GM23338 (cell line): Measurements from ENCODE around the gene CTNNA2. TPM values are rescaled to one million over a fixed set of nuclear protein-coding genes. Genes with fewer than 3 reads are reported as not detected.

ENCODE experiments used
- ATAC-seq: fragments of 200-7000 bp; cut with Tn5 transposase; 3 replicates; pipeline ENCODE4 v1.9.1; 2020
- DNase-seq: peaks from one replicate; pipeline ENCODE4 v3.0.0-alpha.2; 2015; ENCODE audit warnings: low spot score
- H2AFZ ChIP-seq: fragments of 200-600 bp; sonication (generic); 2 replicates; pipeline ENCODE4 v1.8.0; 2016; ENCODE audit warnings: antibody characterized with exemption, mild to moderate bottlenecking, moderate library complexity
- H3F3A ChIP-seq: fragments of 200-600 bp; sonication (generic); replicated peaks from 2 replicates; pipeline ENCODE4 v1.8.0; 2017; ENCODE audit warnings: antibody characterized with exemption, mixed run types, low read depth
- H3K27ac ChIP-seq: fragments of 200-600 bp; sonication (generic); 2 replicates; pipeline ENCODE4 v1.6.1; 2016; ENCODE audit warnings: low read depth
- H3K27me3 ChIP-seq: fragments of 200-600 bp; sonication (generic); 2 replicates; pipeline ENCODE4 v1.8.0; 2016; ENCODE audit warnings: mild to moderate bottlenecking, mixed run types, moderate library complexity; ENCODE audit not compliant: insufficient read depth
- H3K36me3 ChIP-seq: fragments of 200-600 bp; sonication (generic); 2 replicates; pipeline ENCODE4 v1.8.0; 2016; ENCODE audit warnings: mild to moderate bottlenecking; ENCODE audit not compliant: insufficient read depth
- H3K4me1 ChIP-seq: fragments of 200-600 bp; sonication (generic); 2 replicates; pipeline ENCODE4 v1.8.0; 2016; ENCODE audit warnings: mild to moderate bottlenecking, moderate library complexity; ENCODE audit not compliant: insufficient read depth
- H3K4me2 ChIP-seq: fragments of 200-600 bp; sonication (generic); 2 replicates; pipeline ENCODE4 v1.7.1; 2017; ENCODE audit warnings: mixed run types
- H3K4me3 ChIP-seq: fragments of 200-600 bp; sonication (generic); 2 replicates; pipeline ENCODE4 v1.6.1; 2016; ENCODE audit warnings: mixed run types
- H3K79me2 ChIP-seq: fragments of 200-600 bp; sonication (generic); replicated peaks from 2 replicates; pipeline ENCODE4 v1.8.0; 2017; ENCODE audit warnings: mild to moderate bottlenecking; ENCODE audit not compliant: insufficient read depth
- H3K9me2 ChIP-seq: fragments of 200-600 bp; sonication (generic); 2 replicates; pipeline ENCODE4 v1.8.0; 2017; ENCODE audit not compliant: insufficient read depth
- H4K20me1 ChIP-seq: fragments of 200-600 bp; sonication (generic); replicated peaks from 2 replicates; pipeline ENCODE4 v1.8.0; 2017; ENCODE audit warnings: mild to moderate bottlenecking; ENCODE audit not compliant: insufficient read depth
- H3K27ac Mint-ChIP-seq: 2 replicates; pipeline ENCODE4 v1.8.0; 2020; ENCODE audit warnings: inconsistent platforms, mild to moderate bottlenecking, moderate library complexity, mixed read lengths
- H3K27me3 Mint-ChIP-seq: 3 replicates; pipeline ENCODE4 v1.8.0; 2022; ENCODE audit warnings: low read depth, mild to moderate bottlenecking, moderate library complexity, mixed read lengths, inconsistent platforms; ENCODE audit not compliant: insufficient read depth, poor library complexity
- H3K36me3 Mint-ChIP-seq: 3 replicates; pipeline ENCODE4 v1.8.0; 2021; ENCODE audit warnings: low read depth, mild to moderate bottlenecking, inconsistent platforms, moderate library complexity, mixed read lengths
- H3K4me1 Mint-ChIP-seq: 3 replicates; pipeline ENCODE4 v1.8.0; 2020; ENCODE audit warnings: mild to moderate bottlenecking, inconsistent platforms, mixed read lengths
- H3K4me3 Mint-ChIP-seq: 3 replicates; pipeline ENCODE4 v1.8.0; 2021; ENCODE audit warnings: moderate library complexity, mild to moderate bottlenecking, inconsistent platforms, mixed read lengths
- H3K9me3 Mint-ChIP-seq: 3 replicates; pipeline ENCODE4 v1.8.0; 2020; ENCODE audit warnings: moderate library complexity, mild to moderate bottlenecking, inconsistent platforms, mixed read lengths
- CREB1 ChIP-seq: fragments of 250-450 bp; sonication (Bioruptor Pico); IDR thresholded peaks from 2 replicates; pipeline ENCODE4 v1.5.0; 2020; ENCODE audit warnings: low read depth, mild to moderate bottlenecking, moderate library complexity
- EZH2 ChIP-seq: fragments of 200-600 bp; sonication (generic); IDR thresholded peaks from one replicate; pipeline ENCODE4 v1.8.0; 2017; ENCODE audit warnings: antibody characterized with exemption, mild to moderate bottlenecking, low read depth; ENCODE audit not compliant: unreplicated experiment
- EZH2phosphoT487 ChIP-seq: fragments of 200-600 bp; sonication (generic); IDR thresholded peaks from one replicate; pipeline ENCODE4 v1.8.1; 2018; ENCODE audit warnings: antibody characterized with exemption; ENCODE audit not compliant: unreplicated experiment
- JUNB ChIP-seq: IDR thresholded peaks from one replicate; pipeline ENCODE4 v1.6.1; 2016; ENCODE audit warnings: antibody characterized with exemption; ENCODE audit not compliant: unreplicated experiment
- STAT1 ChIP-seq: IDR thresholded peaks from one replicate; pipeline ENCODE4 v1.6.1; 2016; ENCODE audit warnings: antibody characterized with exemption; ENCODE audit not compliant: unreplicated experiment
- ZNF114 ChIP-seq: fragments of 250-450 bp; sonication (Bioruptor Pico); IDR thresholded peaks from 2 replicates; pipeline ENCODE4 v1.5.0; 2020; ENCODE audit warnings: mild to moderate bottlenecking, moderate library complexity
- polyA plus RNA-seq: library from polyadenylated mRNA; unstranded; fragments of >200 nt; fragmentation: Nextera tagmentation; extraction: Ambion mirVana; gene quantifications from 2 replicates; pipeline ENCODE4 v1.2.1, GENCODE V29; 2016
- total RNA-seq: library from RNA; depleted of rRNA; stranded (reverse); fragments of >200 nt; shearing (Covaris generic); gene quantifications from 2 replicates; pipeline ENCODE4 v1.2.3, GENCODE V29; 2014
- TF ChIP-seq, protein P1 (sequence below), 2 experiments: fragments of 200-600 bp in 1 of 2; sonication (generic) in 1 of 2; conservative IDR thresholded peaks; 2 replicates each; pipeline versions ENCODE4 v1.5.1 to v1.6.1; 2016 to 2017; ENCODE audit warnings: antibody characterized with exemption in 2 of 2, low read depth in 2 of 2, mild to moderate bottlenecking in 2 of 2, moderate library complexity in 1 of 2
- TF ChIP-seq, protein P2 (sequence below): IDR thresholded peaks from one replicate; pipeline ENCODE4 v1.6.1; 2018; ENCODE audit warnings: antibody characterized with exemption; ENCODE audit not compliant: unreplicated experiment
- TF ChIP-seq, protein P3 (sequence below): IDR thresholded peaks from 2 replicates; pipeline ENCODE4 v1.6.1; 2016; ENCODE audit warnings: antibody characterized with exemption

Gene CTNNA2
- total and polyA plus RNA-seq, 2 experiments from 2014 or later: 6.4 to 15.6 TPM

DNA sequence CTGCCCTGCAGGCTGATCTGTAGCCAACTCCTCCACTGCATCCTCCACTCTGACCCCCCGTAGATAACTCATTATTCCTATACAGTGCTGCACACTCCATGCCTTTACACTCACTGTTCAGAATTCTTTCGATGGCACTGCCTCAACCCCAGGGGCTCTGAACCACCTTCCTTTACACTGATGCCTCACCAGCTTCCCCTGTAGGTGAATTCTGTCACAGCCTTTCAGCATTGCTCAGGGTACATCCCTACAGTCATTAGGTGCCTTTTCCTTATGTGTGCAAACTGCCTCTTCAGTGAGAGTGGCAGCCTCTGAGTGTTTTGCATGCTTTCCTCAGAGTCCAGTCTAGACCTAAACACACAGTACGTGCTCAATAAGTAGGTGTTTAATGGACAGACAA, 472.3 kb downstream of the CTNNA2 start:
- H3K27me3 ChIP-seq: no peaks in the 10 kb centered on the region
- H3K4me2 ChIP-seq: no peak overlapping the region
- H3K9me2 ChIP-seq: no peaks in the 10 kb centered on the region
- no peaks in the 10 kb centered on the region for H3F3A ChIP-seq
- no peaks in the 10 kb centered on the region for H3K36me3 Mint-ChIP-seq
- H4K20me1 ChIP-seq: no peaks in the 10 kb centered on the region
- no peak overlapping the region for H3K4me3 ChIP-seq
- H3K27ac Mint-ChIP-seq: no peak overlapping the region
- H3K9me3 Mint-ChIP-seq: no peaks in the 10 kb centered on the region
- TF ChIP-seq, protein P1, sequence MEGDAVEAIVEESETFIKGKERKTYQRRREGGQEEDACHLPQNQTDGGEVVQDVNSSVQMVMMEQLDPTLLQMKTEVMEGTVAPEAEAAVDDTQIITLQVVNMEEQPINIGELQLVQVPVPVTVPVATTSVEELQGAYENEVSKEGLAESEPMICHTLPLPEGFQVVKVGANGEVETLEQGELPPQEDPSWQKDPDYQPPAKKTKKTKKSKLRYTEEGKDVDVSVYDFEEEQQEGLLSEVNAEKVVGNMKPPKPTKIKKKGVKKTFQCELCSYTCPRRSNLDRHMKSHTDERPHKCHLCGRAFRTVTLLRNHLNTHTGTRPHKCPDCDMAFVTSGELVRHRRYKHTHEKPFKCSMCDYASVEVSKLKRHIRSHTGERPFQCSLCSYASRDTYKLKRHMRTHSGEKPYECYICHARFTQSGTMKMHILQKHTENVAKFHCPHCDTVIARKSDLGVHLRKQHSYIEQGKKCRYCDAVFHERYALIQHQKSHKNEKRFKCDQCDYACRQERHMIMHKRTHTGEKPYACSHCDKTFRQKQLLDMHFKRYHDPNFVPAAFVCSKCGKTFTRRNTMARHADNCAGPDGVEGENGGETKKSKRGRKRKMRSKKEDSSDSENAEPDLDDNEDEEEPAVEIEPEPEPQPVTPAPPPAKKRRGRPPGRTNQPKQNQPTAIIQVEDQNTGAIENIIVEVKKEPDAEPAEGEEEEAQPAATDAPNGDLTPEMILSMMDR (conservative IDR thresholded peaks at IDR 0.05; ENCODE audit: low read depth in 2 of 2): peak; percentile 17 to 45; a peak in 3 of 4 replicates
- TF ChIP-seq, protein P2, sequence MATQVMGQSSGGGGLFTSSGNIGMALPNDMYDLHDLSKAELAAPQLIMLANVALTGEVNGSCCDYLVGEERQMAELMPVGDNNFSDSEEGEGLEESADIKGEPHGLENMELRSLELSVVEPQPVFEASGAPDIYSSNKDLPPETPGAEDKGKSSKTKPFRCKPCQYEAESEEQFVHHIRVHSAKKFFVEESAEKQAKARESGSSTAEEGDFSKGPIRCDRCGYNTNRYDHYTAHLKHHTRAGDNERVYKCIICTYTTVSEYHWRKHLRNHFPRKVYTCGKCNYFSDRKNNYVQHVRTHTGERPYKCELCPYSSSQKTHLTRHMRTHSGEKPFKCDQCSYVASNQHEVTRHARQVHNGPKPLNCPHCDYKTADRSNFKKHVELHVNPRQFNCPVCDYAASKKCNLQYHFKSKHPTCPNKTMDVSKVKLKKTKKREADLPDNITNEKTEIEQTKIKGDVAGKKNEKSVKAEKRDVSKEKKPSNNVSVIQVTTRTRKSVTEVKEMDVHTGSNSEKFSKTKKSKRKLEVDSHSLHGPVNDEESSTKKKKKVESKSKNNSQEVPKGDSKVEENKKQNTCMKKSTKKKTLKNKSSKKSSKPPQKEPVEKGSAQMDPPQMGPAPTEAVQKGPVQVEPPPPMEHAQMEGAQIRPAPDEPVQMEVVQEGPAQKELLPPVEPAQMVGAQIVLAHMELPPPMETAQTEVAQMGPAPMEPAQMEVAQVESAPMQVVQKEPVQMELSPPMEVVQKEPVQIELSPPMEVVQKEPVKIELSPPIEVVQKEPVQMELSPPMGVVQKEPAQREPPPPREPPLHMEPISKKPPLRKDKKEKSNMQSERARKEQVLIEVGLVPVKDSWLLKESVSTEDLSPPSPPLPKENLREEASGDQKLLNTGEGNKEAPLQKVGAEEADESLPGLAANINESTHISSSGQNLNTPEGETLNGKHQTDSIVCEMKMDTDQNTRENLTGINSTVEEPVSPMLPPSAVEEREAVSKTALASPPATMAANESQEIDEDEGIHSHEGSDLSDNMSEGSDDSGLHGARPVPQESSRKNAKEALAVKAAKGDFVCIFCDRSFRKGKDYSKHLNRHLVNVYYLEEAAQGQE: no peak
- peaks cover 5% of the 10 kb centered on the region for H3K27me3 Mint-ChIP-seq
- no peak overlapping the region for H3K27ac ChIP-seq
- DNase-seq (peak; percentile 26), ATAC-seq (peak; percentile 60)
- H3K36me3 ChIP-seq: no peaks in the 10 kb centered on the region
- peaks cover 12% of the 10 kb centered on the region for H3K4me1 ChIP-seq
- H2AFZ ChIP-seq: no peak overlapping the region
- no peaks in the 10 kb centered on the region for H3K79me2 ChIP-seq
- no peak overlapping the region for H3K4me3 Mint-ChIP-seq
- peaks cover 9% of the 10 kb centered on the region; the same call in 2 of the 3 replicates for H3K4me1 Mint-ChIP-seq

DNA sequence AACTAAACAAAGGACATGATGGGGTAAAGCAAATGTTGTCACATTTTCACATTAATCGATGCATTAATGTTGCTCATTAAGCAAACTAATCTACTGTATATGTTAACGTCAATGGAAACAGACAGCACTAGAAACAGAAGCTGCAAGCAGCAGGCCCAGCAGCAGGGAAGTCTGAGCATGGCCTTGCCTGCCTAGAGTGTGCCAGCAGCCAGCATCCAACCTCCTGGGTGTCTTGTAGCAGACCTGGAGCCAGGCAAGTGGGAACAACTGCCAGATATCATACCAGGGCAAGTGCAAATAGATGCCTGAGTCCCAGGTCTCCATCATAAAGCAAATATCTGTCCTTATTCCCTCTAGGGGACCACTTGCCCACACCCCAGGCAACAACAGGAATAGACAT, 472.7 kb downstream of the CTNNA2 start:
- no peak overlapping the region for H3K4me3 Mint-ChIP-seq
- no peaks in the 10 kb centered on the region for H3K9me3 Mint-ChIP-seq
- H3K4me1 Mint-ChIP-seq: peaks cover 9% of the 10 kb centered on the region; the same call in 2 of the 3 replicates
- no peak overlapping the region for H2AFZ ChIP-seq
- H3K27me3 Mint-ChIP-seq: peaks cover 5% of the 10 kb centered on the region
- H3K27ac ChIP-seq: no peak overlapping the region
- no peaks in the 10 kb centered on the region for H3K9me2 ChIP-seq
- H4K20me1 ChIP-seq: no peaks in the 10 kb centered on the region
- H3K27me3 ChIP-seq: no peaks in the 10 kb centered on the region
- ATAC-seq (no peak), DNase-seq (no peak)
- H3K27ac Mint-ChIP-seq: no peak overlapping the region
- H3K4me3 ChIP-seq: no peak overlapping the region
- H3K36me3 ChIP-seq: no peaks in the 10 kb centered on the region
- H3K4me2 ChIP-seq: no peak overlapping the region
- no peaks in the 10 kb centered on the region for H3K79me2 ChIP-seq
- no peaks in the 10 kb centered on the region for H3K36me3 Mint-ChIP-seq
- no peaks in the 10 kb centered on the region for H3F3A ChIP-seq
- H3K4me1 ChIP-seq: peaks cover 9% of the 10 kb centered on the region; the same call in 1 of the 2 replicates
- TF ChIP-seq JUNB (no peak), CREB1 (CRISPR knock-in tag) (no peak), STAT1 (no peak), EZH2 (no peak), ZNF114 (CRISPR knock-in tag) (no peak), EZH2phosphoT487 (no peak)
- TF ChIP-seq, protein P2: no peak
- TF ChIP-seq, protein P3, sequence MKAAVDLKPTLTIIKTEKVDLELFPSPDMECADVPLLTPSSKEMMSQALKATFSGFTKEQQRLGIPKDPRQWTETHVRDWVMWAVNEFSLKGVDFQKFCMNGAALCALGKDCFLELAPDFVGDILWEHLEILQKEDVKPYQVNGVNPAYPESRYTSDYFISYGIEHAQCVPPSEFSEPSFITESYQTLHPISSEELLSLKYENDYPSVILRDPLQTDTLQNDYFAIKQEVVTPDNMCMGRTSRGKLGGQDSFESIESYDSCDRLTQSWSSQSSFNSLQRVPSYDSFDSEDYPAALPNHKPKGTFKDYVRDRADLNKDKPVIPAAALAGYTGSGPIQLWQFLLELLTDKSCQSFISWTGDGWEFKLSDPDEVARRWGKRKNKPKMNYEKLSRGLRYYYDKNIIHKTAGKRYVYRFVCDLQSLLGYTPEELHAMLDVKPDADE: no peak
